Fibroblast of gingiva (primary cell): Measurements from ENCODE around the gene PTPRT.

ENCODE experiments used
- DNase-seq: peaks from one replicate; pipeline ENCODE4 v3.0.0-alpha.2; 2011; ENCODE audit warnings: low read depth

The PTPRT gene

DNA sequence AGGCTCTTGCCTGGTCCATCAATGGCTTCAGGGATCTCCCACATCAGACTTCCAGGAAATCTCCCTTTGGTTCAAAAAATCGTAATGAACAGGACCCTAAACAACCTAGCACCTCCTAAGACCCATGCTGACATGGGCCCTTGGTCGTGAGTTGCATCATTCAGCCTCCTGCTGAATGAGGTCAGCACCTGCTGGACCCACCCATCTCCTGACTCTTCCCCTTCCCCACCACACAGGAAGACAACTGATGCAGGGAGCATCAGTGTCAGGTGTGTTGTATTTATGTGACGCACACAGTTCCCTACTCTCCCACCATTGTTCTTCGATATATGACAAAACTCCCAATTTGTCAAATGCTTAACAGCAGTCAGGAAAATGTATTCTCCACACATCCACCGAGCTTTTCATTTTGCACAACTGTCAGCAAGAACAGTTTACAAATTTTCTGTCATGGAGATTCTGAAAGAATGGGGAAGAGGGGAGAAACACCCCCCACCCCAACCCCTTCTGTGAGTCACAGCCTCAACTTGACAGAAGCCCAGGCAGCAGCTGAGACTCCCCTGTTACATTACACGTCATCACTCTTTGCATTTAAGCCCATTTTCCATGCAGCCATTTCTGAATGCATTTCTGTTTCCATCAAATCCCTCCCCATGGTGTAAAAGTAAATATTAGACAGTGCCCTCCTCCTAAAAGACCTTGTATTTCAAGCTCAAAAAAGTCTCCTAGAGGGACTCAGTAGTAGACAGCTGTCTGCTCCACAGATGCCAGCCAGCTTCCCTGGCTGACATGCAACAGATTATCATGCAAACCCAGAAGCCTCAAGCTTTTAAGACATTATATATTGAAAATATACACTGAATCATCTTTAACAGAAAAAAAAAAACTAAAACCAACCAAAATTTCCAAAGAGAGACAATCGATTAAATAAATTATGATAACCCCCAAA, 577.5 kb downstream of the PTPRT start:
- no peak for DNase-seq

- no peak for DNase-seq
Observed at GRCh38 chr20:42611423-42611822, 578.3 kb downstream of the PTPRT start.

DNA sequence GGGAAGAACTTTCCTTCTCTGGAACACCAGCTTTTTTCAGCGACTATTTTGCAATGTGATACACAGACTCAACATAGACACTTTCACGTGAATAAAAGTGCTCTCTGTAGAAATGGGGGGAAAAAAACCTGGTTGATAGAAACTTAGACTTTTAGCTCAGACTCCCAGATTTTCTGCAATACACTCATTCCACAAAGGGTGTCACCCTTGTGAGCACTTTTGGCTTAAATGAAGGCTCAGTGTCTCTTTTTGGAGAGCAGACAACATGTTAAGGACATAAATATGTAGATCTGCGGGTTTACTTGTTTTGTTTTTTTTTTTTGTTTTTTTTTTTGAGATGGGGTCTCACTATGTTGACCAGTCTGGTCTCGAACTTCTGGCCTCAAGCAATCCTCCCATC, 579.6 kb downstream of the PTPRT start:
- DNase-seq, result no peak

GRCh38 chr20:42609618-42610017, 580.1 kb downstream of the PTPRT start:
- DNase-seq, result no peak

DNA sequence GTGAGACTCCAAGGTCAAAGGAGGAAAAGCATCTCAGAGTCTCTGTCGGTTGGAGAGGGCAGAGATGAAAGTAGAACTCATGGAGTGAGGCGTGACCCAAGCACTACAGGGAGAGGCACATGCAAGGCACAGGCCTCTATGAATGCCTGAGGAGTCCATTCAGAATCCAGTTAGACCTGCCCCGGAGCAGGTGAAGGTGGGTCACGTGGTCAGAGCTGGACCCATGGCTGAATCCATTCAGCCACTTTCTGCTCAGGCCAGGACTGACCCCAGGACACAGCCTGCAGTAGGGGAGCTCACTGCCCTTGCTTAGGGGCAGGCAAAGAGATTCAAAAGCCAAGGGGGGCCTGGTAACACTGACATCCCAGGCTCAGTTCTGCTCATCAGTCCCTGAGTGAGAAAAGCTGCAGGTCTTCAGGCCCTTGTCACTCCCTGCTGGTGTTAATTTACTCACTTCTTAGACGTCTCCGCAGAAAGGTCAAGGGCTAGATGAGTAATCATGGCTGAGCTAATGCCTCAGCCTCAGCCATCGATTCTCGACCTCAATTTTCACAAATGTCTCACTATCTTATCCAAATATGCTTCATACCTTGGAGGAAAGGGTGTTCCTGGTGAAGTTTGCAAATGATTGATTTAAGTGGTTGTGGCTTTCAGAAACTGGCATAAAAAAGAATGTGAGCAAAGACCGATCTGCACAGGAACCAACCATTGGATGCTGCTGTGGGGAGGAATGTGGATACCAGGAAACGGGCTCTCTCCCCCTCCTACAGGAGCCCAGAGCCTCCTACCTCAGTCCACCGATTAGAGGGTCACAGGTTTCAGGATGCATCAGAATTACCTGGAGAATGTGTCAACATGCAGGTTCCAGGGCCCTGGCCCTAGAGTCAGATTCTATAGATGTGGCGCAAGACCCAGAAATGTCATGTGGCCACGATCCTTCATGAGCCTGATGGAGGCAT, 584.4 kb downstream of the PTPRT start:
- no peak for DNase-seq

DNA sequence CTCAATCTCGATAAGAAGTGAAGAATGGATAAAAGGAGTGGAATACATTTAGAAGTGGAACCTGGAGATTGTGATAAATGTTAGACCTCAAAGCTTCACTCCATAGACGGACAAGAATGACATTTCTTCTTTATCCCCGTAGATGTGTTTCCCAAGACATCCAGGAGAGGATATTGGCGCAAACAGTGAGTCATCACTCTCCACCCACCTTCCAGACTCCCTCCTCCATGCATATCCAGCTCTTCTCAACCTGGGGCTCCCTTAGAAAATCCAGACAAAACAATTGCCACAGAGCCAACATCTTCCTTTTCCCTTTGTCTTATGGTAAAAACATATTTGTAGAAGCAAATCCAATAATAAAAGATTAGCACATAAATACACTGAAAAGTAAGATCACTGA, 586.1 kb downstream of the PTPRT start:
- DNase-seq, result no peak

GRCh38 chr20:42598581-42598980, 591.1 kb downstream of the PTPRT start:
- no peak for DNase-seq

GRCh38 chr20:42595625-42596024, 594.1 kb downstream of the PTPRT start:
- DNase-seq, result no peak

- no peak for DNase-seq
Observed at GRCh38 chr20:42594659-42595058, 595.0 kb downstream of the PTPRT start.

- no peak for DNase-seq
Observed at GRCh38 chr20:42594011-42594410, 595.7 kb downstream of the PTPRT start.

GRCh38 chr20:42589976-42590639, 599.6 kb downstream of the PTPRT start:
- no peak for DNase-seq

- DNase-seq, result no peak
Observed at GRCh38 chr20:42588847-42589246, 600.9 kb downstream of the PTPRT start.

GRCh38 chr20:42587427-42587826, 602.3 kb downstream of the PTPRT start:
- no peak for DNase-seq

GRCh38 chr20:42581311-42581710, 608.4 kb downstream of the PTPRT start:
- no peak for DNase-seq

DNA sequence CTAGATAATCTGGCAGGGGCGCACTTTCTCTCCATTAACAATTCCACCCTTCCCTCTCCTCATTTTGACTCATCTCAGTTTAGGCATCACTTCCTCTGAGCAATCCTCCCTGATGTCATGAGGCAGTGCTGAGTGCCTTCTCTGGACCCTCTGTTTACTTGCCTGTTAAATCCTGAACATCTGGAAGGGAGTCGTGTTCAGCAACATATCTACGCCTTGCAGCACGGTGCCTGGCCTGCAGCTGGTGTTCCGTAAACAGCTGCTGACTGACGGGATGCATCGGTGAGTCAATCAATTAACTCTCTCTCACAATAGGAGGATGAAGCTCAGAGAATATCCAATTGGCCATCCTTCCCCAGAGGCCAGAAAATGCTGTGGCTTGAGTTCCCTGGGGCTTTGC, 613.5 kb downstream of the PTPRT start:
- no peak for DNase-seq

DNA sequence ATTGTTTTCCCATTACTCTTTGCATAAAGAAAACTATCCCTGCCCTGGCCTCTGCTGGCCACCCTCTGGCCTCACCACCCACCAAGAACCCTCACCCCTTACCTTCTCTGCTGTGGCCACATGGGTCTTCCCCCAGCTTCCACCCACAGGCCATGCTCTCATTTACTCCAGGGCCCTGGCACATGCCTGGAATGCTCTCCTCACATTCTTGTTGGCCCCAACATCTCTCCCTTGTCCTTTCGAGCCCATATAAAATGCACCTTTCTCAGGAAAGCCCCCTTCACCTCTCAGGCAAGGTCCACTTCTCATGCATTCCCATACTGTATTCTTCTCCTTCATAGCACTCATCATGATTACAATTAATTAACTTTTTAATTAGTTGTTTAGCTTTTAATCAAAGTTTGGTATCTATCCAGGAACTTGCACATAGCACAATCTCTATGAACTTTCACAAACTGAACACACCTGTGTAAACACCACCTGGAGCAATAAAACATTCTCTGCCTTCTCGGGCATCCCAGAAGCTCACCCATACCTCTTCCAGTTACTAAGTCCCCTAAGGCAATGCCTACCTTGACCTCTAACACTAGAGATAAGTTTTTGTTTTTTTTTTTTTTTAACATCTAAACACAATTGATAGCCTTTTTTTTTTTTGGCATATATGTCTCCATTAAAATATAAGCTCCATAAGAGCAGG, 617.2 kb downstream of the PTPRT start:
- no peak for DNase-seq

GRCh38 chr20:42567409-42567808, 622.3 kb downstream of the PTPRT start:
- DNase-seq, result no peak

GRCh38 chr20:42565235-42565995, 624.3 kb downstream of the PTPRT start:
- no peak for DNase-seq

DNA sequence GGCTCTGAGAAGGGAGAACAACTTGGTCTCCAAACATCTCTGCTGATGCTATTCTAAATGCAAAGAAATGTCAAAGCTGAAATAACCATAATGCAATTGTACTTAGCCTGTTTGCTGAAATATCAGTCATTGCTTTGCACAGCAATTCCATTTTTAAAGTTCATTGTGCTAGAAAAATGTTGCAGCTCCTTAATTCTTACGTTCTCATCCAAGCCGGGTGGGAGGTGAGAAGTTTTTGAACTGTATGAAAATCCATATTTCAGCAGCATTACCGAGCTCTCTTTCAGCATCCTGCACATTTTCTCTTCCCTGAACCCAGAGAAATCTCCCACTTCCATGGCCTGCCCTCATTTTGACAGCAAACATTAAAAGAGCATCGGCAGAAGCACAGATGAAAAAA, 630.0 kb downstream of the PTPRT start:
- no peak for DNase-seq

DNA sequence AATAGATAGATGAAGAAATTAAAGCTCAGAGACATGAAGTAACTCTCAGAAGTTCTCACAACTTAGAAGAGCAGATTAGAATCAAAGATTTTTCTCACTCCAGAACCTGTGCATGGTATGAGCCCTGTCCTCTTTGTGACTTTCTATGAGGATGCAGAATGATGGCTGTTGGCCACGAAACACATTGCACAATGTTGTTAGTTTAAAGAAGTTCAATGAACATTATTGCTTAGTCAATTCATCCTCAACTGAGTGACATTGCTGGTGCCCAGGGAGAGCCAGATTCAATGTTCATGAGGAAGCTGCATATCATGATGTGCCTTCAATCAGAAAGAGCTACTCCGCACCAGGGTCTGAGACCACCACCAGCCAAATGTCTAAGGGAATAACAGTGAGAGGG, 633.1 kb downstream of the PTPRT start:
- DNase-seq, result no peak

- DNase-seq, result no peak
Observed at GRCh38 chr20:42553374-42553773, 636.3 kb downstream of the PTPRT start.
